ENCODE results near the gene NTM. TPM values are rescaled to one million over a fixed set of nuclear protein-coding genes. Genes with fewer than 3 reads are reported as not detected.

Gene NTM
- total RNA-seq, 1 experiment from 2014 or later, result 9.9 TPM

DNA sequence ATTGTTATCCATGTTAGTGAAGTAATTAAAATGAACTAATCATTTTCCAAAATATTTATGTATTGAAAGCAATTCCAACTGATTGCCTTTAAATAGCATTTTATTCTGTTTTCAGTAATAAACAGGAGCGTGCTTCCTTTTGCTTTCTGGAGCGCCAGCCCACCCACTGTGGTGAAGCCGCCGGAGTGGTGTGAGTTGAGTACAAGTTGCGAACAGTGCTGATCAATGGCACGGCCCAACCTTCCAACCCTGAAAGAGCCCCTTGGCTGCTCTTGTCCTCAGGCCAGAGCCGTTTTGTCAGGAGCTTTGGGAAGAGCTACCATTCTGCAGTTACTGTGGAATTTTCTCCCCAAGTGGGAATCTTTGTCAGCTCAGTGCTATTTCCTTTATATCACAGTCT is 42.8 kb downstream of the NTM start:
- H3K23me2 ChIP-seq (ENCODE audit: insufficient read length, low read depth, low read length, poor library complexity, severe bottlenecking), result no peaks in the 10 kb centered on the region
- H3K9me3 Mint-ChIP-seq, result no peaks in the 10 kb centered on the region
- H2BK15ac ChIP-seq (ENCODE audit: low read depth, low read length), result no peak overlapping the region
- no peak overlapping the region for H3K23ac ChIP-seq (ENCODE audit: insufficient read length, low read depth, low read length)
- no peak overlapping the region for H3K4me3 Mint-ChIP-seq
- H2BK5ac ChIP-seq (ENCODE audit: insufficient read length, low read length), result no peak overlapping the region
- no peak overlapping the region for H3K4ac ChIP-seq (ENCODE audit: low read depth, low read length)
- no peak overlapping the region for H3K18ac ChIP-seq (ENCODE audit: insufficient read length, low read depth, low read length)
- no peak overlapping the region for H2BK12ac ChIP-seq (ENCODE audit: insufficient read length, low read depth, low read length)
- H4K5ac ChIP-seq (ENCODE audit: insufficient read length, low read depth, low read length), result no peak overlapping the region
- no peaks in the 10 kb centered on the region for H3K27me3 ChIP-seq (ENCODE audit: insufficient read depth, low read length)
- no peak overlapping the region for H3K9ac ChIP-seq (ENCODE audit: extremely low read depth, insufficient read length, low read length)
- H3K4me2 ChIP-seq (ENCODE audit: insufficient read depth, insufficient read length, low read length), result no peak overlapping the region
- no peaks in the 10 kb centered on the region for H3K79me1 ChIP-seq (ENCODE audit: insufficient read depth, low read depth, low read length, poor library complexity, severe bottlenecking)
- no peak overlapping the region for H2BK120ac ChIP-seq (ENCODE audit: low read depth, low read length, poor library complexity, severe bottlenecking)
- no peak overlapping the region for H3K14ac ChIP-seq (ENCODE audit: insufficient read depth, low read length)
- H3K56ac ChIP-seq (ENCODE audit: insufficient read length, low read depth, low read length), result no peak overlapping the region
- no CpG with 5 or more reads among the region's 7 CpGs for WGBS (ENCODE audit: extremely low coverage, insufficient read length, low lambda C conversion rate)
- H3T11ph ChIP-seq (ENCODE audit: low read length), result no peak overlapping the region
- no peaks in the 10 kb centered on the region for H3K9me3 ChIP-seq (ENCODE audit: control insufficient read depth, low read depth, low read length)
- H2AK5ac ChIP-seq (ENCODE audit: insufficient read length, low read length), result no peak overlapping the region
- no peaks in the 10 kb centered on the region for H3K79me2 ChIP-seq (ENCODE audit: insufficient read depth, low read length)
- peaks cover 0 to 4% (median 0%) of the 10 kb centered on the region in 3 experiments; a peak in 2 of 7 replicates for H3K36me3 Mint-ChIP-seq (ENCODE audit: insufficient read depth in 1 of 3, low read depth in 3 of 3)
- no peak overlapping the region for H2BK20ac ChIP-seq (ENCODE audit: low read depth, low read length, poor library complexity, severe bottlenecking)
- H2AFZ ChIP-seq (ENCODE audit: low read length), result no peak overlapping the region
- no peak overlapping the region for H3K27ac Mint-ChIP-seq
- TF ChIP-seq, protein P1, sequence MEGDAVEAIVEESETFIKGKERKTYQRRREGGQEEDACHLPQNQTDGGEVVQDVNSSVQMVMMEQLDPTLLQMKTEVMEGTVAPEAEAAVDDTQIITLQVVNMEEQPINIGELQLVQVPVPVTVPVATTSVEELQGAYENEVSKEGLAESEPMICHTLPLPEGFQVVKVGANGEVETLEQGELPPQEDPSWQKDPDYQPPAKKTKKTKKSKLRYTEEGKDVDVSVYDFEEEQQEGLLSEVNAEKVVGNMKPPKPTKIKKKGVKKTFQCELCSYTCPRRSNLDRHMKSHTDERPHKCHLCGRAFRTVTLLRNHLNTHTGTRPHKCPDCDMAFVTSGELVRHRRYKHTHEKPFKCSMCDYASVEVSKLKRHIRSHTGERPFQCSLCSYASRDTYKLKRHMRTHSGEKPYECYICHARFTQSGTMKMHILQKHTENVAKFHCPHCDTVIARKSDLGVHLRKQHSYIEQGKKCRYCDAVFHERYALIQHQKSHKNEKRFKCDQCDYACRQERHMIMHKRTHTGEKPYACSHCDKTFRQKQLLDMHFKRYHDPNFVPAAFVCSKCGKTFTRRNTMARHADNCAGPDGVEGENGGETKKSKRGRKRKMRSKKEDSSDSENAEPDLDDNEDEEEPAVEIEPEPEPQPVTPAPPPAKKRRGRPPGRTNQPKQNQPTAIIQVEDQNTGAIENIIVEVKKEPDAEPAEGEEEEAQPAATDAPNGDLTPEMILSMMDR (conservative IDR thresholded peaks at IDR 0.05), result no peak
- DNase-seq, result no peak
- H3K27ac ChIP-seq (ENCODE audit: insufficient read length, low read depth, low read length), result no peak overlapping the region
- peaks cover 11 to 12% of the 10 kb centered on the region in 2 experiments for H3K4me1 Mint-ChIP-seq
- no peak overlapping the region for H4K8ac ChIP-seq (replicated peaks; ENCODE audit: insufficient read length, low read depth, low read length)
- no peak overlapping the region for H4K91ac ChIP-seq (ENCODE audit: insufficient read length, low read depth, low read length)
- no peaks in the 10 kb centered on the region for H3K27me3 Mint-ChIP-seq (ENCODE audit: low read depth)
- no peaks in the 10 kb centered on the region for H4K20me1 ChIP-seq (ENCODE audit: control insufficient read depth, insufficient read depth, insufficient read length)
- no peaks in the 10 kb centered on the region for H3K4me1 ChIP-seq (ENCODE audit: insufficient read depth, low read length)
